WTC11 (cell line): Measurements from ENCODE around the gene PIKFYVE. TPM values are rescaled to one million over a fixed set of nuclear protein-coding genes. Genes with fewer than 3 reads are reported as not detected.

Experiments used
- ATAC-seq: fragments of 200-7000 bp; cut with Tn5 transposase; 2 replicates; pipeline ENCODE4 v1.10.0; 2021; ENCODE audit warnings: mild to moderate bottlenecking, moderate library complexity
- CTCF ChIA-PET: fragments of 300-600 bp; sonication (Branson Sonifier 250); formaldehyde crosslinking; loops from one replicate; lab custom pipeline; 2021; ENCODE audit warnings: antibody characterized with exemption; lab: Charles Lee
- POLR2A ChIA-PET: fragments of 350-600 bp; sonication (Branson Sonifier 250); formaldehyde crosslinking; loops from one replicate; lab custom pipeline; 2021; ENCODE audit warnings: antibody characterized with exemption; lab: Charles Lee
- DNase-seq: peaks from one replicate; pipeline ENCODE4 v3.0.0; 2021; ENCODE audit warnings: low spot score
- H3K27ac Mint-ChIP-seq: 2 replicates; pipeline ENCODE4 v1.8.0; 2021; ENCODE audit warnings: mixed read lengths
- H3K27me3 Mint-ChIP-seq: 2 replicates; pipeline ENCODE4 v1.8.0; 2021; ENCODE audit warnings: low read depth, mild to moderate bottlenecking, moderate library complexity, mixed read lengths
- H3K36me3 Mint-ChIP-seq: 2 replicates; pipeline ENCODE4 v1.8.0; 2021; ENCODE audit warnings: mixed read lengths
- H3K4me1 Mint-ChIP-seq: 2 replicates; pipeline ENCODE4 v1.8.0; 2022; ENCODE audit warnings: mixed read lengths
- H3K4me3 Mint-ChIP-seq: 2 replicates; pipeline ENCODE4 v1.8.0; 2021; ENCODE audit warnings: mild to moderate bottlenecking, moderate library complexity, mixed read lengths
- H3K9me3 Mint-ChIP-seq: 2 replicates; pipeline ENCODE4 v1.8.0; 2021; ENCODE audit warnings: mixed read lengths
- AFF4 ChIP-seq: sonication (generic); formaldehyde crosslinking; IDR thresholded peaks from 2 replicates; pipeline ENCODE4 v1.8.1; 2023; ENCODE audit warnings: mild to moderate bottlenecking, missing genetic modification reagents, borderline replicate concordance
- CBFB ChIP-seq: sonication (generic); formaldehyde crosslinking; IDR thresholded peaks from 2 replicates; pipeline ENCODE4 v1.8.1; 2022; ENCODE audit warnings: mild to moderate bottlenecking, low read depth, missing genetic modification reagents
- CTCF ChIP-seq: fragments of 200-600 bp; IDR thresholded peaks from 2 replicates; pipeline ENCODE4 v1.8.0; 2022; ENCODE audit warnings: antibody characterized with exemption
- ERG ChIP-seq: fragments of 250-450 bp; sonication (Bioruptor Pico); IDR thresholded peaks from 2 replicates; pipeline ENCODE4 v1.8.0; 2021; ENCODE audit warnings: mild to moderate bottlenecking
- ESRRA ChIP-seq: sonication (generic); formaldehyde crosslinking; IDR thresholded peaks from 2 replicates; pipeline ENCODE4 v1.8.1; 2022; ENCODE audit warnings: mild to moderate bottlenecking, missing genetic modification reagents, borderline replicate concordance
- FOXJ3 ChIP-seq: sonication (generic); formaldehyde crosslinking; IDR thresholded peaks from 2 replicates; pipeline ENCODE4 v1.9.0; 2021; ENCODE audit warnings: missing genetic modification reagents, mild to moderate bottlenecking, borderline replicate concordance
- JUN ChIP-seq: sonication (generic); formaldehyde crosslinking; IDR thresholded peaks from 2 replicates; pipeline ENCODE4 v1.8.0; 2023; ENCODE audit warnings: mild to moderate bottlenecking, missing genetic modification reagents
- NR2C2 ChIP-seq: sonication (generic); formaldehyde crosslinking; IDR thresholded peaks from 2 replicates; pipeline ENCODE4 v1.8.0; 2022; ENCODE audit warnings: mild to moderate bottlenecking, missing genetic modification reagents
- OVOL2 ChIP-seq: fragments of 250-450 bp; sonication (Bioruptor Pico); IDR thresholded peaks from 2 replicates; pipeline ENCODE4 v1.9.0; 2021; ENCODE audit warnings: mild to moderate bottlenecking, borderline replicate concordance
- SMAD3 ChIP-seq: sonication (generic); formaldehyde crosslinking; IDR thresholded peaks from 2 replicates; pipeline ENCODE4 v1.8.0; 2022; ENCODE audit warnings: missing genetic modification reagents, mild to moderate bottlenecking, borderline replicate concordance
- SMAD4 ChIP-seq: sonication (generic); formaldehyde crosslinking; IDR thresholded peaks from 2 replicates; pipeline ENCODE4 v1.8.0; 2022; ENCODE audit warnings: mild to moderate bottlenecking, missing genetic modification reagents
- SP1 ChIP-seq: sonication (generic); formaldehyde crosslinking; conservative IDR thresholded peaks from 2 replicates; pipeline ENCODE4 v1.8.1; 2022; ENCODE audit warnings: missing genetic modification reagents
- TEAD1 ChIP-seq: sonication (generic); formaldehyde crosslinking; IDR thresholded peaks from 2 replicates; pipeline ENCODE4 v1.8.0; 2022; ENCODE audit warnings: mild to moderate bottlenecking, missing genetic modification reagents
- ZNF219 ChIP-seq: sonication (generic); formaldehyde crosslinking; IDR thresholded peaks from 2 replicates; pipeline ENCODE4 v1.8.0; 2023; ENCODE audit warnings: missing genetic modification reagents, mild to moderate bottlenecking, borderline replicate concordance
- ZNF232 ChIP-seq: sonication (generic); formaldehyde crosslinking; IDR thresholded peaks from 2 replicates; pipeline ENCODE4 v1.8.0; 2022; ENCODE audit warnings: mild to moderate bottlenecking, missing genetic modification reagents
- ZNF532 ChIP-seq: fragments of 250-450 bp; sonication (Bioruptor Pico); IDR thresholded peaks from 2 replicates; pipeline ENCODE4 v1.9.0; 2021; ENCODE audit warnings: mild to moderate bottlenecking, borderline replicate concordance
- ZNF671 ChIP-seq: fragments of 250-450 bp; sonication (Bioruptor Pico); IDR thresholded peaks from 2 replicates; pipeline ENCODE4 v1.8.0; 2021; ENCODE audit warnings: mild to moderate bottlenecking
- total RNA-seq: library from RNA; stranded (reverse); gene quantifications from 3 replicates; pipeline ENCODE4 v1.2.3, GENCODE V29; 2021
- TF ChIP-seq, protein P1 (sequence below): sonication (generic); formaldehyde crosslinking; IDR thresholded peaks from 2 replicates; pipeline ENCODE4 v1.8.1; 2023; ENCODE audit warnings: mild to moderate bottlenecking, moderate library complexity, missing genetic modification reagents
- TF ChIP-seq, protein P2 (sequence below): sonication (generic); formaldehyde crosslinking; IDR thresholded peaks from 2 replicates; pipeline ENCODE4 v1.8.1; 2022; ENCODE audit warnings: missing genetic modification reagents, borderline replicate concordance
- TF ChIP-seq, protein P3 (sequence below): sonication (generic); formaldehyde crosslinking; IDR thresholded peaks from 2 replicates; pipeline ENCODE4 v1.8.1; 2023; ENCODE audit warnings: mild to moderate bottlenecking, missing genetic modification reagents, moderate library complexity

PIKFYVE gene
- total RNA-seq, 1 experiment from 2014 or later: 36.1 TPM

GRCh38 chr2:208249296-208249695 lies 16.8 kb upstream of the PIKFYVE start (continued):
- TF ChIP-seq TEAD1 (CRISPR knock-in tag) (no peak), JUN (no peak), ESRRA (CRISPR knock-in tag) (no peak), ZNF232 (CRISPR knock-in tag) (no peak), SP1 (no peak), CBFB (no peak), ERG (CRISPR knock-in tag) (no peak), NR2C2 (CRISPR knock-in tag) (no peak), SMAD3 (no peak), ZNF671 (CRISPR knock-in tag) (no peak)
- TF ChIP-seq, protein P1, sequence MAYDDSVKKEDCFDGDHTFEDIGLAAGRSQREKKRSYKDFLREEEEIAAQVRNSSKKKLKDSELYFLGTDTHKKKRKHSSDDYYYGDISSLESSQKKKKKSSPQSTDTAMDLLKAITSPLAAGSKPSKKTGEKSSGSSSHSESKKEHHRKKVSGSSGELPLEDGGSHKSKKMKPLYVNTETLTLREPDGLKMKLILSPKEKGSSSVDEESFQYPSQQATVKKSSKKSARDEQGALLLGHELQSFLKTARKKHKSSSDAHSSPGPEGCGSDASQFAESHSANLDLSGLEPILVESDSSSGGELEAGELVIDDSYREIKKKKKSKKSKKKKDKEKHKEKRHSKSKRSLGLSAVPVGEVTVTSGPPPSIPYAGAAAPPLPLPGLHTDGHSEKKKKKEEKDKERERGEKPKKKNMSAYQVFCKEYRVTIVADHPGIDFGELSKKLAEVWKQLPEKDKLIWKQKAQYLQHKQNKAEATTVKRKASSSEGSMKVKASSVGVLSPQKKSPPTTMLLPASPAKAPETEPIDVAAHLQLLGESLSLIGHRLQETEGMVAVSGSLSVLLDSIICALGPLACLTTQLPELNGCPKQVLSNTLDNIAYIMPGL (CRISPR knock-in tag): no peak

GRCh38 chr2:208250388-208250787 lies 15.7 kb upstream of the PIKFYVE start:
- Mint-ChIP-seq H3K4me1 (peaks cover 37% of the 10 kb centered on the region), H3K27me3 (no peaks in the 10 kb centered on the region), H3K4me3 (no peak overlapping the region), H3K36me3 (peaks cover 79% of the 10 kb centered on the region), H3K27ac (peak overlapping the region; percentile 53), H3K9me3 (no peaks in the 10 kb centered on the region)
- CTCF ChIA-PET: no interaction called here
- DNase-seq: no peak
- POLR2A ChIA-PET: no interaction called here
- no peak for ATAC-seq
- no peak for TF ChIP-seq ZNF219
- no peak for TF ChIP-seq TEAD1 (CRISPR knock-in tag)
- TF ChIP-seq FOXJ3 (CRISPR knock-in tag): no peak
- TF ChIP-seq OVOL2: no peak
- TF ChIP-seq AFF4 (CRISPR knock-in tag): no peak
- no peak for TF ChIP-seq ERG (CRISPR knock-in tag)
- TF ChIP-seq, protein P2, sequence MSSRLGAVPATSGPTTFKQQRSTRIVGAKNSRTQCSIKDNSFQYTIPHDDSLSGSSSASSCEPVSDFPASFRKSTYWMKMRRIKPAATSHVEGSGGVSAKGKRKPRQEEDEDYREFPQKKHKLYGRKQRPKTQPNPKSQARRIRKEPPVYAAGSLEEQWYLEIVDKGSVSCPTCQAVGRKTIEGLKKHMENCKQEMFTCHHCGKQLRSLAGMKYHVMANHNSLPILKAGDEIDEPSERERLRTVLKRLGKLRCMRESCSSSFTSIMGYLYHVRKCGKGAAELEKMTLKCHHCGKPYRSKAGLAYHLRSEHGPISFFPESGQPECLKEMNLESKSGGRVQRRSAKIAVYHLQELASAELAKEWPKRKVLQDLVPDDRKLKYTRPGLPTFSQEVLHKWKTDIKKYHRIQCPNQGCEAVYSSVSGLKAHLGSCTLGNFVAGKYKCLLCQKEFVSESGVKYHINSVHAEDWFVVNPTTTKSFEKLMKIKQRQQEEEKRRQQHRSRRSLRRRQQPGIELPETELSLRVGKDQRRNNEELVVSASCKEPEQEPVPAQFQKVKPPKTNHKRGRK: no peak
- no peak for TF ChIP-seq CTCF
- TF ChIP-seq, protein P3, sequence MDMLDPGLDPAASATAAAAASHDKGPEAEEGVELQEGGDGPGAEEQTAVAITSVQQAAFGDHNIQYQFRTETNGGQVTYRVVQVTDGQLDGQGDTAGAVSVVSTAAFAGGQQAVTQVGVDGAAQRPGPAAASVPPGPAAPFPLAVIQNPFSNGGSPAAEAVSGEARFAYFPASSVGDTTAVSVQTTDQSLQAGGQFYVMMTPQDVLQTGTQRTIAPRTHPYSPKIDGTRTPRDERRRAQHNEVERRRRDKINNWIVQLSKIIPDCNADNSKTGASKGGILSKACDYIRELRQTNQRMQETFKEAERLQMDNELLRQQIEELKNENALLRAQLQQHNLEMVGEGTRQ (CRISPR knock-in tag): no peak
- TF ChIP-seq ZNF532 (CRISPR knock-in tag): no peak
- no peak for TF ChIP-seq SMAD4
